Immature natural killer cell (primary cell): Measurements from ENCODE around the gene KCNT1. TPM values are rescaled to one million over a fixed set of nuclear protein-coding genes. Genes with fewer than 3 reads are reported as not detected.
"Not testable (repeated sequence)": the region's sequence is repeated elsewhere in the genome, so short reads cannot be mapped to it uniquely, and the experiment has no call there.

ENCODE experiments used
- DNase-seq, 3 donors: peaks; one replicate each; pipeline ENCODE4 v3.0.0; 2022; ENCODE audit warnings: mixed read lengths in 1 of 3
- H3K27ac Mint-ChIP-seq, 6 donors: one replicate each; pipeline ENCODE4 v1.8.0; 2020; ENCODE audit warnings: mixed read lengths in 6 of 6, mild to moderate bottlenecking in 5 of 6, inconsistent platforms in 4 of 6, moderate library complexity in 3 of 6
- H3K27me3 Mint-ChIP-seq, 3 donors: one replicate each; pipeline ENCODE4 v1.8.0; 2020 to 2021; ENCODE audit warnings: low read depth in 3 of 3, mild to moderate bottlenecking in 3 of 3, mixed read lengths in 3 of 3, moderate library complexity in 3 of 3, inconsistent platforms in 1 of 3
- H3K36me3 Mint-ChIP-seq, 3 donors: one replicate each; pipeline ENCODE4 v1.8.0; 2020; ENCODE audit warnings: mixed read lengths in 3 of 3, inconsistent platforms in 2 of 3, mild to moderate bottlenecking in 2 of 3
- H3K4me1 Mint-ChIP-seq, 2 donors: one replicate each; pipeline ENCODE4 v1.8.0; 2020; ENCODE audit warnings: inconsistent platforms in 2 of 2, mild to moderate bottlenecking in 2 of 2, mixed read lengths in 2 of 2, moderate library complexity in 1 of 2
- H3K4me3 Mint-ChIP-seq, 5 donors: one replicate each; pipeline ENCODE4 v1.8.0; 2020; ENCODE audit warnings: mild to moderate bottlenecking in 5 of 5, mixed read lengths in 5 of 5, inconsistent platforms in 3 of 5, moderate library complexity in 3 of 5
- H3K9me3 Mint-ChIP-seq, 6 donors: one replicate each; pipeline ENCODE4 v1.8.0; 2020; ENCODE audit warnings: mild to moderate bottlenecking in 6 of 6, mixed read lengths in 6 of 6, inconsistent platforms in 4 of 6, moderate library complexity in 3 of 6
- polyA plus RNA-seq, 3 donors: library from polyadenylated mRNA; unstranded; fragments of 300-500 nt; fragmentation: Illumina TruSeq; gene quantifications; one replicate each; pipeline ENCODE4 v1.2.3, GENCODE V29; 2021

The KCNT1 gene
- polyA plus RNA-seq, 3 donors from 2014 or later: not detected

- no peak overlapping the region for H3K27ac Mint-ChIP-seq
- H3K4me3 Mint-ChIP-seq: no peak overlapping the region
- no peaks in the 10 kb centered on the region for H3K36me3 Mint-ChIP-seq
- no peaks in the 10 kb centered on the region for H3K4me1 Mint-ChIP-seq
- H3K27me3 Mint-ChIP-seq: peaks cover 0 to 1% (median 0%) of the 10 kb centered on the region in 3 donors
- no peak for DNase-seq
- no peaks in the 10 kb centered on the region for H3K9me3 Mint-ChIP-seq
Observed at GRCh38 chr9:135666534-135667462, 35.2 kb upstream of the KCNT1 start.

- H3K4me3 Mint-ChIP-seq: no peak overlapping the region
- H3K27ac Mint-ChIP-seq: no peak overlapping the region
- no peaks in the 10 kb centered on the region for H3K36me3 Mint-ChIP-seq
- no peaks in the 10 kb centered on the region for H3K4me1 Mint-ChIP-seq
- no peak for DNase-seq
- H3K27me3 Mint-ChIP-seq: peaks cover 0 to 2% (median 1%) of the 10 kb centered on the region in 3 donors
- H3K9me3 Mint-ChIP-seq: no peaks in the 10 kb centered on the region
Observed at GRCh38 chr9:135667463-135668001, 34.5 kb upstream of the KCNT1 start.

DNA sequence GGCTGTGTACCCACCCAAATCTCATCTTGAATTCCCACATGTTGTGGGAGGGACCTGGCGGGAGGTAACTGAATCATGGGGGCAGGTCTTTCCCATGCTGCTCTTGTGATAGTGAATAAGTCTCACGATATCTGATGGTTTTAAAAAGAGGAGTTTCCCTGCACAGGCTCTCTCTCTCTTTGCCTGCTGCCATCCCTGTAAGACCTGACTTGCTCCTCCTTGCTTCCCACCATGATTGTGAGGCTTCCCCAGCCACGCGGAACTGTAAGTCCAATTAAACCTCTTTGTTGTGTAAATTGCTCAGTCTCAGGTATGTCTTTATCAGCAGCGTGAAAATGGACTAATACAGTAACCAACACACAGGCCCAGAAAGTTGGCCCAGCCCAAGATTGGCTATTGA is 33.0 kb upstream of the KCNT1 start:
- not testable (repeated sequence) for H3K4me1 Mint-ChIP-seq, H3K27ac Mint-ChIP-seq, H3K9me3 Mint-ChIP-seq, H3K4me3 Mint-ChIP-seq, H3K27me3 Mint-ChIP-seq, DNase-seq, H3K36me3 Mint-ChIP-seq

- H3K27me3 Mint-ChIP-seq: peaks cover 0 to 2% (median 1%) of the 10 kb centered on the region in 3 donors
- DNase-seq: no peak
- no peaks in the 10 kb centered on the region for H3K4me1 Mint-ChIP-seq
- H3K27ac Mint-ChIP-seq: no peak overlapping the region
- no peak overlapping the region for H3K4me3 Mint-ChIP-seq
- no peaks in the 10 kb centered on the region for H3K36me3 Mint-ChIP-seq
- H3K9me3 Mint-ChIP-seq: no peaks in the 10 kb centered on the region
Observed at GRCh38 chr9:135669616-135670285, 32.2 kb upstream of the KCNT1 start.

DNA sequence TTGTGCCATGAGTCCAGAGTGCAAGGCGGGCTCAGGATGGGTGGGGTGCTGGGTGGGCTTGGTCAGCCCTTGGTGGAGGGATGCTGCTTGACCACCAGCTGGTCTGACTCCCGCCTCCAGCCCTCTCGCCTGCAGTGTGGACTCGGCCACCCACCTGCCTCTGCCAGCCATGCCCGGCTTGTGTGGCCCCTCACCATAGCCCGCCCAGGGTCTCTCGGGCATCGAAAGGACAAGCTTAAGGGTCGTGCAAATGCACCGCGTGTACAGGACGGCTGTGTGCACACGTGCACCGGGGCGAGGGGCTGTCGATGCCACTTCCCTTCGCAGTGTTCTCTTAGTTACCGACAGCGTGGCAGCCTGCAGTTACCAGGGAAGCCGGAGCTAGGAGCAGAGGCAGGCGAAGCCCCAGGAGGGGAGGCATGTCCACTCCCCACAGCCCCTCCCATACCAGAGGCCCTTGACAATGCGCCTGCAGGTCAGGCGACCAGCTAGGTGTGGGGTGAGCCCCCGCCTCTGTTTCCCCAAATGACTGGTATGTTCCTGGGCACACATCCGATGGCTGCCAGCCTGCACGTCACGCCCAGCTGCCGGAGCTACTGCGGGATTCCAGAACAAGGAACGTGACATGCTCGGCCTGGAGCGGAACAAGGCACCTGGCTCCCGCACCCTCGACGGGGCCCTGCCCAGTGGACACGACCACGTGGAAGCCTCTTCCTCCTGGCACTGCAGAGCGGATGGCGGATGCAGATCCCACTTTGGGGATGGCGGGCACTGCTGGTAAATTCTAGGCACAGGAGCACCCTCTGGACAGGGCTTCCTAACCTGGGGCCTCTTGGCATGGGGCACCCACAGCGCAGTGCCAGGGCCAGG is 31.0 kb upstream of the KCNT1 start:
- H3K27ac Mint-ChIP-seq: no peak overlapping the region
- no peaks in the 10 kb centered on the region for H3K36me3 Mint-ChIP-seq
- DNase-seq: no peak
- H3K27me3 Mint-ChIP-seq: peaks cover 0 to 2% (median 1%) of the 10 kb centered on the region in 3 donors
- H3K9me3 Mint-ChIP-seq: no peaks in the 10 kb centered on the region
- no peaks in the 10 kb centered on the region for H3K4me1 Mint-ChIP-seq
- no peak overlapping the region for H3K4me3 Mint-ChIP-seq

GRCh38 chr9:135671591-135672041 is 30.4 kb upstream of the KCNT1 start:
- Mint-ChIP-seq H3K36me3 (no peaks in the 10 kb centered on the region), H3K27ac (no peak overlapping the region), H3K9me3 (no peaks in the 10 kb centered on the region), H3K4me3 (no peak overlapping the region), H3K27me3 (peaks cover 0 to 2% (median 1%) of the 10 kb centered on the region in 3 donors), H3K4me1 (no peaks in the 10 kb centered on the region)
- DNase-seq: no peak

DNA sequence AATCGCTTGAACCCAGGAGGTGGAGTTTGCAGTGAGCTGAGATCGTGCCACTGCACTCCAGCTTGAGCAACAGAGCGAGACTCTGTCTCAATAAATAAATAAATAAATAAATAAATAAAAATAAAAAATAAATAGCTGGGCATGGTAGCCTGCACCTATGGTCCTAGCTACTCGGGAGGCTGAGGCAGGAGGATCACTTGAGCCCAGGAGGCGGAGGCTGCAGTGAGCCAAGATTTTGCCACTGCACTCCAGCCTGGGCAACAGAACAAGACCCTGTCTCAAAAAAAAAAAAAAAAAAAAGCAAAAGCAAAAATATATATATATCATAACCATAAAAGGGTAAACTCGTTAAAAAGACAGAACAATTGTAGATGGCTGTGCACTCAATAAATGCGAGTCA is 29.2 kb upstream of the KCNT1 start:
- H3K4me3 Mint-ChIP-seq, DNase-seq, H3K27me3 Mint-ChIP-seq, H3K36me3 Mint-ChIP-seq, H3K27ac Mint-ChIP-seq, H3K9me3 Mint-ChIP-seq, H3K4me1 Mint-ChIP-seq: not testable (repeated sequence)

- Mint-ChIP-seq H3K9me3 (no peaks in the 10 kb centered on the region), H3K27me3 (peaks cover 0 to 2% (median 1%) of the 10 kb centered on the region in 3 donors), H3K4me1 (no peaks in the 10 kb centered on the region), H3K4me3 (no peak overlapping the region), H3K36me3 (no peaks in the 10 kb centered on the region), H3K27ac (no peak overlapping the region)
- DNase-seq: no peak
Observed at GRCh38 chr9:135673941-135674340, 28.0 kb upstream of the KCNT1 start.

- Mint-ChIP-seq H3K4me1 (no peaks in the 10 kb centered on the region), H3K27me3 (peaks cover 0 to 2% (median 0%) of the 10 kb centered on the region in 3 donors), H3K36me3 (no peaks in the 10 kb centered on the region), H3K4me3 (no peak overlapping the region), H3K9me3 (no peaks in the 10 kb centered on the region), H3K27ac (no peak overlapping the region)
- no peak for DNase-seq
Observed at GRCh38 chr9:135674977-135675376, 27.0 kb upstream of the KCNT1 start.

- Mint-ChIP-seq H3K4me3 (no peak overlapping the region), H3K9me3 (no peaks in the 10 kb centered on the region), H3K36me3 (no peaks in the 10 kb centered on the region), H3K4me1 (no peaks in the 10 kb centered on the region), H3K27ac (no peak overlapping the region), H3K27me3 (peaks cover 0 to 2% (median 0%) of the 10 kb centered on the region in 3 donors)
- DNase-seq: no peak
Observed at GRCh38 chr9:135676891-135677290, 25.1 kb upstream of the KCNT1 start.

DNA sequence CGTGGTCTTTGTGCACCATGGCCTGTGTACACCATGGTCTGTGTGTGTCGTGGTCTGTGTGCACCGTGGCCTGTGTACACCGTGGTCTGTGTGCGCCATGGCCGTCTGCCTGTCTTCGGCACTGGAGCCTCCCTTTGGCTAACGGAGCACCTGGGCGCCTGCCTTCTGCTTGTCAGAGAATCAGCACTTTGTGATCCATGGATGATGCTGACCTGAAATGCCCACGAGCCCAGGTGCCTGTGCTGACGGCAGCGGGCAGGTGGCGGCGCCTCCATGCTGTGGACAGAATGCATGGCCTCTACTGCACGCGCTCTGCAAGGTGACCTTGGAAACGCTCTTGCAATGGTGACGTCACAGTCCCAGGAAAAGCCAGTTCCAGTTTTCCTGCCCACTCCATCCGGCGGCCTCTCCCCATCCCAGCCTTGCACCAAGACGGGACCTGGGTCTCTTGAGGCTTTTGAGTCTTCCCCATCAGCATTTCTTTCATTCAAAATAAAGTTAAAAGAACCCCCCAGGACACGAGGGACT is 24.3 kb upstream of the KCNT1 start:
- no peaks in the 10 kb centered on the region for H3K27me3 Mint-ChIP-seq
- no peaks in the 10 kb centered on the region for H3K9me3 Mint-ChIP-seq
- no peaks in the 10 kb centered on the region for H3K4me1 Mint-ChIP-seq
- no peak for DNase-seq
- H3K36me3 Mint-ChIP-seq: no peaks in the 10 kb centered on the region
- H3K27ac Mint-ChIP-seq: no peak overlapping the region
- H3K4me3 Mint-ChIP-seq: no peak overlapping the region

DNA sequence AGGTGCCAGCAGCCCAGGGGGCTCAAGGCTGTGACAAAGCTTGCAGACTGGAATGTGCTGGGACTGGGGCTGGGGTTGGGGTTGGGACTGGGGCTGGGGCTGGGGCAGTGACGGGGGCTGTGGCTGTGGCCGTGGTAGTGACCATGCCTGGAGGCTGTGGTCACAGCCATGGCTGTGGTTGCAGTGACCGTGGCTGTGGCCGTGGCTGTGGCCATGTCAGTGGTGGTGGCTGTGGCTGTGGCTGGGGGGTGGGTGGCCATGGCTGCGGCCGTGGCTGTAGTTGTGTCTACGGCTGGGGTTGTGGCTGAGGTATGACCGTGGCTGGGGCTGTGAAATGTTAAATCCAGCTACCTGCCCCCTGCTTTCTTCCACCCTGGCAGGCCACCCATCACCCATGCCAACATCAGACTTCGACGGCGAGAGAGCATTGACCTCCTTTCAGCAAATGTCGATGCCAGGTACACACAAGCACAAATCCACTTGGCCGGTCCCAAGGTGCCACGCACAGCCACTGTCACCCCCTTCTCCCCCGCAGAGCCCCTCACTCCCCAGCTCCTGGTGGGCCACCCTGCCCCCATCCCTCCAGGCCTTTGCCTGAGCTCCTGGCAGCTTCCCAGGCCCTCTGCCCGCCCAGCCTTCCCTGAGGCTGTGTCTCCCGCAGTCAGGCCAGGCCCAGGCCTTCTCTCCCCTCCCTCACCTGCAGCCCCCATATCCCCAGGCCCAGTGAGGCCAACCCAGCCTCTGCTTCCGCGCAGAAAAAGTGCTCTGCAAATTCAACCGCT is 23.6 kb upstream of the KCNT1 start:
- no peak overlapping the region for H3K4me3 Mint-ChIP-seq
- no peaks in the 10 kb centered on the region for H3K36me3 Mint-ChIP-seq
- H3K27me3 Mint-ChIP-seq: no peaks in the 10 kb centered on the region
- DNase-seq: no peak
- H3K27ac Mint-ChIP-seq: no peak overlapping the region
- H3K9me3 Mint-ChIP-seq: no peaks in the 10 kb centered on the region
- H3K4me1 Mint-ChIP-seq: no peaks in the 10 kb centered on the region

GRCh38 chr9:135680056-135680455 is 21.9 kb upstream of the KCNT1 start:
- Mint-ChIP-seq H3K4me3 (no peak overlapping the region), H3K36me3 (no peaks in the 10 kb centered on the region), H3K9me3 (no peaks in the 10 kb centered on the region), H3K27ac (peak overlapping the region in 1 of 6 donors; percentile 58), H3K27me3 (no peaks in the 10 kb centered on the region), H3K4me1 (no peaks in the 10 kb centered on the region)
- DNase-seq: no peak
